Right lobe of liver (tissue), 4 donors: Measurements from ENCODE around the gene DUSP2.

Source experiments
- CTCF ChIP-seq, 4 donors: fragments of 200-600 bp in 3 of 4; fragments of 450-650 bp in 1 of 4; IDR thresholded peaks; one replicate each; pipeline versions ENCODE4 v1.5.1 to v1.8.0; 2016 to 2022; ENCODE audit warnings: antibody characterized with exemption in 4 of 4, mild to moderate bottlenecking in 2 of 4
- POLR2A ChIP-seq: fragments of 450-650 bp; IDR thresholded peaks from one replicate; pipeline ENCODE4 v1.6.1; 2017; ENCODE audit warnings: antibody characterized with exemption, mild to moderate bottlenecking
- donor health status: DM: no; HTN: no; CAD: no.
- donor health status: DM: no; HTN: no; CAD: no.
- donor health status: DM: no; HTN: yes; CAD: no.

DNA sequence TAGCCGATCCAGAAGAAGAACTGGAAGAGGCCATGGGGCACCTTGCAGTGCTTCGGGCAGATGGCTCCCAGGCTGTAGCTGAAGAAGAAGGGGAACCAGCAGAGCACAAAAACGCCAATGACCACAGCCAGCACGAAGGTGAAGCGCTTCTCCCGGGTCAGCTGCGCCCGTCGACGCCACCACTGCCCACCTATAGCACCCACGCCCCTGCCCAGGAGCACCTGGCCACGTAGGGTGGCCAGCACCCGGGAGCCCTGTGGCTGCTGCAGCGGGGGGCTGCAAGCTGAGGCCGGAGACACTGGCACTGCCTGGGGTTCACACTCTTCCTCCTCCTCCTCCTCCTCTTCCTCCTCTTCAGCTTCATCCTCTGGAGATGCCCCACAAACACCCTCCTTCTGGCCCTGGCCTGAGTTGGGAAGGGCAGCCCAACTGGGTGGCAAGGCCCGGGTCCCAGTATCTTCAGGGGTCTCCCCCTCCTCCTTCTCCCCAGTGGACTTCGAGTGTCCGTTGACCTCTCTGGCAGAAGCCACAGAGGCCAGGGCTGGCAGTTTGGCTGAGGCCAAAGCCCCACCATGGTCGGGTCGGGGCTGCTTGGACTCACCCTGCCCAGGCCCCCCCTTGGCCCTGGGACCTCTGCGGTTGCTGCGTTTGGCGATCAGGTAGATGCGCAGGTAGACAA lies 30.2 kb downstream of the DUSP2 start:
- TF ChIP-seq CTCF (IDR thresholded peaks at IDR 0.05) (no peak), POLR2A (no peak)
